GM12872 (cell line): ENCODE data around the gene IQCE.

Experiments
- CTCF ChIP-seq: IDR thresholded peaks from 3 replicates; pipeline ENCODE4 v1.5.1; 2011; ENCODE audit warnings: low read depth, mild to moderate bottlenecking, low read length, moderate library complexity; ENCODE audit not compliant: insufficient read depth

Gene IQCE

GRCh38 chr7:2621948-2622640 lies 63.3 kb downstream of the IQCE start:
- TF ChIP-seq CTCF, result no peak

- no peak for TF ChIP-seq CTCF
Measured at GRCh38 chr7:2622869-2623697, 64.3 kb downstream of the IQCE start.

GRCh38 chr7:2623698-2624014 lies 64.9 kb downstream of the IQCE start:
- no peak for TF ChIP-seq CTCF

- no peak for TF ChIP-seq CTCF
Measured at GRCh38 chr7:2624293-2624886, 65.6 kb downstream of the IQCE start.

GRCh38 chr7:2626498-2627117 lies 67.8 kb downstream of the IQCE start:
- TF ChIP-seq CTCF, result no peak

GRCh38 chr7:2627258-2628129 lies 68.7 kb downstream of the IQCE start:
- no peak for TF ChIP-seq CTCF
